OCI-LY3 (cell line): Measurements from ENCODE around the gene TLR3.

Experiments
- CTCF ChIP-seq: fragments of 200-600, 300-600 bp; sonication (generic); IDR thresholded peaks from 2 replicates; pipeline ENCODE4 v1.5.1; 2014; ENCODE audit warnings: antibody characterized with exemption, low read length, low read depth
- EZH2phosphoT487 ChIP-seq: fragments of 200-600 bp; shearing (Covaris generic); IDR thresholded peaks from 2 replicates; pipeline ENCODE4 v1.6.1; 2018; ENCODE audit warnings: antibody characterized with exemption, mixed run types, low read depth

DNA sequence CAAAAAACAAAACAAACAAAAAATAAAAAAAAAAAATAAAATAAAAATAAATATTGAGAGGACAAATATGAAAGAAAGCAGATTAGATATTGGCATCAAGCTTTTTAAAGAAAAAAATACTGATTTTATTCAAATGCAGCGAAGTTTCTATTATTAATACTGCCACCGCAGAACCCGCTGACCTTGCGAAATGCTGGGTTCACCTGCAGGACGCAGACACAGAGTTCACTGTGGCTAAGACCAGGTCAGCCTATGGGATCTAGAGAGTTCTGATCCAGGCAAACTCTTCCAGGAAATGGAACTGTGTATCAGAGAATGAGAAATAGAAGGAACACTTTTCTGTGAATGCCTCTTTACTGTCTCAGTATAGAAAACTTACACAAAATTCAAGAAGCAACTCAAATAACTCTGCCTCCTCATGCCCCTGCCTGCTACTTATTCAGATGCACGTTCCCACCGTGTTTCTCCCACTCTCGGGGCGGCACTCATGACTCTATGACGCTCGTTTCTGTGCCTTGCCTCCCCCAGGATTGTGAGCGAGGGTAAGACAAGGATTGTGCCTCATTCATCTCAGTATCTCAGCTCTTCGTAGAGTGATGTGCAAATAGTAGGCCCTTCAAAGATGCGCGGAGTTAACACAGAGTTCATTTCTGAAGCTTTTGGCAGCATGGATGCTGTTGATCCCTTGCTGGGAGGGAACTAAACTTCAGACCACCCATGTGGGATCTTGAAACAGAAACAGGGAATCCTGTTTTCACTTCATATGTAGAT, 44.1 kb upstream of the TLR3 start:
- TF ChIP-seq CTCF (no peak), EZH2phosphoT487 (no peak)
